GM21390 (cell line): ENCODE results near the gene GET3.
"Not testable (repeated sequence)": the region's sequence is repeated elsewhere in the genome, so short reads cannot be mapped to it uniquely, and the experiment has no call there.

ENCODE experiments used
- ATAC-seq: cut with Tn5 transposase; IDR thresholded peaks from one replicate; pipeline ENCODE4 v1.9.1; 2021; ENCODE audit not compliant: unreplicated experiment

Gene GET3

DNA sequence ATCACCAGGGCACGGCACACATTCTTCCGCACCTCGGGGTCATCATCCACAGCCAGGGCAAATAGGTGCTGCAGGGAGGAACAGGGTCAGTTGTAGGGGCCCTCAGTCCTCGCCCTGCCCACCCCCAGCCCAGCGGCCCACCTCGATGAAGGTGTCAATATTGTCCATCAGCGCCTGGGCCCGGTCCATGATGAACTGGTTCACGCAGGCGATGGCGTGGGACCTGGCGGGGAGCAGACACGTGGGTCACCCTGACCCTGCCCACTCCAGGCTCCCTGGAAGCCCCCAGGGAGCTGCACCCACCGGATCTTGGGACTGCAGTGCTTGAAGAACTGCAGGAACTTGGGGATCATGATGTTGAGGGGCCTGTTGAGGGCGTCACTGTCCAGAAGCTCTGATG is 22.2 kb upstream of the GET3 start:
- ATAC-seq: no peak

DNA sequence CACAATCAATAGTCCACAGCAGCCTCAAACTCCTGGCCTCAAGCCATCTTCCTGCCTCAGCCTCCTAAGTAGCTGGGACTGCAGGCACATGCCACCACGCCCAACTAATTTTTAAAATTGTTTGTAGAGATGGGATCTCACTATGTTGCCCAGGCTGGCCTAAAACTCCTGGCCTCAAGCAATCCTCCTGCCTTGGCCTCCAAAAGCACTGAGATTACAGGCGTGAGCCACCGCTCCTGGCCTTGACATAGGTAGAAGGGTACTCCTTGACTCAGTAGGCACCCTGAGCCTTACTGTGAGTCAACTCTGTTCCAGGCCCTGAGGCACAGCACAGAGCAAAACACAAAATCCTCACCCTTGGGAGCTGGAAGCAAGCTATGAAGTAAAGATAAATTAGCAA is 21.4 kb upstream of the GET3 start:
- no peak for ATAC-seq

DNA sequence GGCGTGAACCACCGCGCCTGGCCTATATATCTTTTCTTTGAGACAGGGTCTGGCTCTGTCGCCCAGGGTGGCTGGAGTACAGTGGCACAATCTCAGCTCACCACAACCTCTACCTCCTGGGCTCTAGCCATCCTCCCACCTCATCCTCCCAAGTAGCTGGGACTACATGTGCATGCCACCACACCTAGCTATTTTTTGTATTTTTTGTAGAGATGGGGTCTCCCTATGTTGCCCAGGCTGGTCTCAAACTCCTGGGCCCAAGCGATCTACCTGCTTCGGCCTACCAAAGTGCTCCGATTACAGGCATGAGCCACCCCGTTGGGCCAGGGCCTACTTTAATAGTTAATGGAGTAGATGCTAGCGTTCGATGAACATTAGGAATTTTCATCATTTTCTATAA is 17.0 kb upstream of the GET3 start:
- no peak for ATAC-seq

DNA sequence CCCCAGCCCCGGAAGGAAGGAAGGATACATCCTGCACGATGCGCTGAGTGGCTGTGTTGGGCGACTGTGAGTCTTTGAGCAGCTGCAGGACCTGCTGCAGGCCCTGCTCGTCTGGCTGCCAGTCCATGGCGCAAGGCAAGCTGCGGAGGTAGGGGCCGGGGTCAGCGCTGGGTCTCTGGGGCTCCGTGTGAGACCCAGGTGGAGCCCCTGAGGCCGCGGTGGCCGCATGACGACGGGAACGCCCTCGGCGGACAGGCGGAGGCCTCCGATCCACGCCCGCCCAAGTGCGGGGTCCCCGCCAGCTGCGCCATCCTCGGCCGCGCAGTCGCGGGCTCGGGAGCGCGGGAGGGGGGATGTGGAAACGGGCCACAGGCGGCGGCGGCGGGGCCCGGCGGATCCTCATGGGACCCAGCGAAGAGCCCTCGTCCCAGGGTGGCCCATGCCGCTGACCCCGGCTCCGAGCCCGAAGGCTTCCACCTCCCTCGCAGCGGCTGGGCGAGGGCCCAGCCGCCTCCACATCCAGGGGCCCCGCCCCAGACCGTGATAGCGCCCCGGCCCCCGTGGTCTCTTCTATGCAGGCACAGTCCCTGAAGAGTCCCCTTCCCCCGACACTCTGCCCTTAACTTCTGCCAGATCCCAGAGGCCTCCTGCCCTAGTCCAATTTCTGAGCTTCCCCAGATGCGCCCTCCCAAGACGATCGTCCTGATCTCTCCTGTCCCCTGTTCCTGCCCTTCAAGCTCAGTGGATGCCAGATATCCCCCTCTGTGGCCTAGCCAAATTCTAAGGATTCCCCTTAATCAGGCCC is 16.2 kb upstream of the GET3 start:
- ATAC-seq: no peak

DNA sequence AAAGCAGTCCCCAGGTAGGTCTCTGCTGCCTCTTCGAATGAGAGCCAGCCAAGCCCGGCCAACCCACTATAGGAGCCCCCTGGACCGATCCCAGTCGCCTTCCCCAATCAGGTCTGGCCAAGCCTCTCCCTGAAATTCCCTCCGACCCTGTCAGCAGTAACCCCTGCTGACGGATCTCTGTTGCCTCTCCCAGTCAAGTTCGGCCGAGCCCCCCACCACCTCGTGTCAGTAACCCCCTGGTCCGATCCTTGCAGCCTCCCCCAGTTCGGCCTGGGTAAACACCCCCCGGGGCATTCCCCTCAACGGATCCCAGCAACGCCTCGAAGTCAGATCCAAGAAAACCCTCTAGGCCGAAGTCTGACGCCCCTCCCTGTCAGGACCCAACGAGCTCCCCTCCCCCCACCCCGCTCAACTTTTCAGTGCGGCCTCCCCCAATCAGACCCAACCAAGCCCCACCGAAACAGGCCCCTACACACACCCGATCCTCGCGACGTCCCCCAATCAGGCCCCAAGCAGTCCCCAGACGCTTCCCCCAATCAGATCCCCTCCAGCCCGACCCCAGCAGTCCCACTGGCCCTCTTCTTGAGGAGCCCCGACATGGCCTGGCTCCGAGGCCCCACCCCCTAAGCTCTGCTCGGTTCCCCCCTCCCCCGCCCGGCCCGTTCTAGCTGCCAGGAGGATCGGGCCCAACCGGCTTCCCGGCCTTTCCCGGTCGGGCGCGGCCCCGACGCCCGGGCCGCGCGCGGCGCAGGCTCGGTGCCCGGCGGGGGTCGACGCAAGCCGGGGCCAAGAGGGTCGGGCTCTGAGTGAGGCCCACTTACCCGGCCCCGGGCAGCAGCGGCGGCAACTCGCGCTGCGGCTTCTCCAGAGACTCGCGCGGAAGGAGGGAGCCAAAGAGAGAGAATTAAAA is 15.4 kb upstream of the GET3 start:
- no peak for ATAC-seq

DNA sequence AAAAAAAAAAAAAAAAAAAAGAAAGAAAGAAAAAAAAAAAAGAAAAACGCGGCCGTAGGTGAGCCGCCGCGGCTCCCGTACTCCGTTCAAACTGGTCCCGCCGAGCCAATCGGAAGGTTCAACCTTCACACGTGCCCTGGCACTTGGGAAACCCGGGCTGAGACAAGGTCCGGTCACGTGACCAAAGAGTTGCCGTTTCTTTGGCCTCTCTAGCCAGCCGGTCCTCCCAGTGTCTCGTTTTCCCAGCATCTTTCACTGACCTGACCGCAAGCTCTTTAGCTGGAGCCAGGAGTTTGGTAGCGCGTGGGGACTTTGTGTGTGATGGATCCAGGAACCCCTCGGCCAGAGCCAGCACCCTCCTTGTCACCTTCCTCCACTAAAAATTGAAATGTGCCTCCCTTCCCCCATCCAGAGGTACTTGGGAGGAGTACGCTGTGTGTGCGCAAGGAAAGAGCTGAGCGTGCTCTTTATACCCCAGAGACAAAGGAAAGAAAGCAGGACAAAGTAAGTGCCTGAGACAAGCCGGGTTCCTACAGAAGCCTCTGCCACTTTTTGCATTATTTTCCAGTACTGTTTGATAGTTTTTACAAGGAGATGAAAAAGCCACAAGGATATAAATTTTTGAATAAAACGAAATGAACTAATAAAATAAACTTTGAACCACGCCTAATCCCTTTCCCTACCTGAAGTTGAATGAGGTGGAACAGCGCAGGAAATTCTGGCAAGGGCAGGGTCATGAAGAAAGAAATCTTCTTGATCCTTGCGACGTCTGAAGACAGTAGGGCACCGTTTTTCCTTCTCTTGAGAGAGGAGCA is 14.5 kb upstream of the GET3 start:
- peak; percentile 70 for ATAC-seq

DNA sequence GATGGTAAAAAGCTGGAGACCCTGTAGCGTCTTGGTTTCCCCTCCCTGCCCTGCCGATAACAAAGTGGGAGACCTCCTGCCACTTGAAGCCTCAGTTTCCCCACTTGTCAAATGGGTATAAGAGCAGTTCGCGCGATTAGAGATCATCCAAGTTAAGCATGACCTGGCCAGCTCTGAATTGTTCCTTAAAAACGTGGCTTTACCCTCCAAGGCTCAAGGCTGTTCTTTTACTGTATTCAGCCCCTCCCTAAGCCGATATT is 14.0 kb upstream of the GET3 start:
- ATAC-seq: no peak

DNA sequence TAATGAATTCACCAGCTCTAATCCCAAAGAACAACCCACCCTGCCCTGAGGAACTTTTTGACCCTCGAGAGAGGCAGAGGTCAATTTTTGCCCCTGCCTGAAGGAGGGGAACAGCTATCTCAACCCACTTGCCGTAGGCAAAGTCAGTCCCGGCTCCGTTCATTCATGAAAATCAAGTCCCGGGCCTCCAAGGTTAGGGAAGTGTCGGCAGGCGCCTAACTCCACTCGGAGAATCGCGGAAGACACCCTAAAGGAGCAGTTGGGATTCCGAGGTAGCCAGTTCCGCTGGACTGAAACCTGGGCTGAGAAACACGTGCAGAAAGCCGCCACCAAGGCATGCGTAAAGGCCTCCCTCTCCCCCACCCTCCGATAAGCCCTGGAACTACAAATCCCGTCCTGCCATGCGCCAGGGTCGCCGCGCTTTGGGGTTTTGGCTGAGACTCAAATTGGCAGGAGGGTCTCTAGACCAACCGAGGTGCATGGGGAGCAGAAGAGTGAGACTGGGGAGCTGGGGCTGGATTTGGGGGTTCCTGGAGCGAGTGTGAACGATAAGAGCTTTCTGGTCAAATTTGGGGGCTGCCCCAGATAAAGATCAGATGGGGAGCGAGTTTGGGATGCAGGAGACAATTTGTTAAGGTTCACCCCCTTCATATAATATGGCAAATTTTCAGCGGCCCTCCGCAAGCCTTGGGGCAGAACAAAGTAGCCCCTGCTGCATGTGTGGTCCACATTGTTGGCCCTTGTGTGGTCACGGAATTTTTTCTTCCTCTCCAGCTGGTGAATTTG is 13.5 kb upstream of the GET3 start, which contains the start of gene TNPO2:
Gene TNPO2 (minus strand): TSS at position 292 of the 786 bp plus-strand sequence. CDS start 2,955 bp downstream, outside the sequence.
- ATAC-seq: no peak

DNA sequence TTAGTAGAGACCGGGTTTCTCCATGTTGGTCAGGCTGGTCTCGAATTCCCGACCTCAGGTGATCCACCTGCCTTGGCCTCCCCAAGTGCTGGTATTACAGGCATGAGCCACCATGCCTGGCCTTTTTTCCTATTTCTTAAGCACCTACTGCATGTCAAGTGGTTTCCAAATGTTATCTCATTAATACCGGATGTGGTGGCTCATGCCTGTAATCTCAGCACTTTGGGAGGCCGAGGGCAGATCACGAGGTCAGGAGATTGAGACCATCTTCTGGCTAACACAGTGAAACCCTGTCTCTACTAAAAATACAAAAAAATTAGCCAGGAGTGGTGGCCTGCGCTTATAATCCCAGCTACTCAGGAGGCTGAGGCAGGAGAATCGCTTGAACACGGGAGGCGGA is 11.7 kb upstream of the GET3 start:
- not testable (repeated sequence) for ATAC-seq

DNA sequence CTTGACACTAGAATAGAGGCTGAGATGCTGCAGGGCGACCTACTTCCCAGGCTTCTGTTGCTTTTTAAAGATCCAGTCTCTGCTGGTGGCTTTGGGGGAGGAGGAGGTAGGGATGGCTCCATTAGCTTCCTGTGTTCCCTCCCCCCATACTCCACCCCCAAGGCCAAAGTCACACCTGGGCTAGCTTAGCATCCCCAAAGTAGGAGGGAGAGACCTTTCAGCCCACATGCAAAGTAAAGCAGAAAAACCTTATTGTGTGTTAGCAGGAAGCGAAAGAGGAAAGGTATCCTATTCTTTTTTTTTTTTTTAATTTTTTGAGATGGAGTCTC is 10.3 kb upstream of the GET3 start:
- ATAC-seq: no peak

DNA sequence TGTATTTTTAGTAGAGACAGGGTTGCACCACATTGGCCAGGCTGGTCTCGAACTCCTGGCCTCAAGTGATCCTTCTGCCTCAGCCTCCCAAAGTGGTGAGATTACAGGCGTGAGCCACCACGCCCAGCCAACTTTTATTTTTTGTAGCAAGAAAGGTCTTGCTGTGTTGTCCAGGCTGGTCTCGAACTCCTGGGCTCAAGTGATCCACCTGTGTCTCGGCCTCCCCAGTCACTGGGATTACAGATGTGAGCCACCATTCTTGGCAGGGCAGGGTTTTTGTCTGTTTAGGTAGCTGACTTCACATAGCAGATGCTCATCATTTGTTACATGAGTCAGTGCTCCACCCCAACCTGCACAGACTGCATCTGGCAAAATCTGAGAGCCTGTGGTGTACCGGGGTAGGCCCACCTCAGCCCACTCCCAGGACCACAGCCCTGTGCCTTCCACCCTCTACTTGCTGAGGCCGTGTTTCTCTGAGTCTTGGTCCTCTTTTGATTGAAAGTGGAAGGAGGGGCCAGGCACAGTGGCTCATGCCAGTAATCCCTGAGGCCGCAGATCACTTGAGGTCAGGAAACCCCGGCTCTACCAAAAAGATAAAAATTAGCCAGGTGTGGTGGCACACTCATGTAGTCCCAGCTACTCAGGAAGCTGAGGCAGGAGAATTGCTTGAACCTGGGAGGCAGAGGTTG is 9.4 kb upstream of the GET3 start:
- no peak for ATAC-seq

DNA sequence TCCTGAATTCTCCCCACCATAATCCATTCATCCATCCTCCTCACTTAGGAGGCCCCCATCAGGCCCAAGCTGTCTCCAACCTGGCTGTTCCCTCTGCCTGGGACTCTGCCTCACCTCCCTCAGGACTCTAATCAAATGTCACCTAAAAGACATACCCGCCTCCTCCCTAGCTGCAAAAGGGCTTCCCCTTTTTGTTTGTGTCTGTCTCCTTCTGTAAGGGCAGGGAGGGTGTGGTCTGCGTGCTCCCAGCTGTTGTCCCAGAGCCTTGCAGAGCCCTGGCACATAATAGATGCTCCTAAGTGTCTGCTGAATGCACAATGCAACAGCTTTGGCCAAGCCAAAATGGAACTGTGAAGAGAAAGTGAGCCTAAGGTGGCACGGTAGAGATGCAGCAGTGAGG is 7.2 kb upstream of the GET3 start:
- ATAC-seq: no peak

DNA sequence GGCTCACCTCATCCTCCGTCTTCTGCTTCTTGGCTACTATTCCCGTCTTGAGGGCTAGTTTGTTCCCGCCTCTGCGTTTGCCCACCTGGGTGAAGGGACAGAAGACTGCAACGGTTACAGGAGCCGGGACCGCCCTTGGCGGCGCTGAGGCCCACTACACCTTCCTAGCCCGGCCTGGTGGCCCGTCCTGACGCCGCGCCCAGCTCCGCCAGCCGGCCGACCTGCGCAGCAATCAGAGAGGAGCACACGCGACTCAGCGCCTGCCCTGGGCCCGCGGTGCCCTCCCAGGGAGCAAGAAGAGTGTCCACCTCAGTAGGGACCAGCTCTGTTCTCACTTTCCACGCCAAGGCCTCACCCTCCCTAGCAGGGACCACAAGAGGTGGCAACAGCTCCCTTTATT is 6.0 kb upstream of the GET3 start:
- no peak for ATAC-seq

DNA sequence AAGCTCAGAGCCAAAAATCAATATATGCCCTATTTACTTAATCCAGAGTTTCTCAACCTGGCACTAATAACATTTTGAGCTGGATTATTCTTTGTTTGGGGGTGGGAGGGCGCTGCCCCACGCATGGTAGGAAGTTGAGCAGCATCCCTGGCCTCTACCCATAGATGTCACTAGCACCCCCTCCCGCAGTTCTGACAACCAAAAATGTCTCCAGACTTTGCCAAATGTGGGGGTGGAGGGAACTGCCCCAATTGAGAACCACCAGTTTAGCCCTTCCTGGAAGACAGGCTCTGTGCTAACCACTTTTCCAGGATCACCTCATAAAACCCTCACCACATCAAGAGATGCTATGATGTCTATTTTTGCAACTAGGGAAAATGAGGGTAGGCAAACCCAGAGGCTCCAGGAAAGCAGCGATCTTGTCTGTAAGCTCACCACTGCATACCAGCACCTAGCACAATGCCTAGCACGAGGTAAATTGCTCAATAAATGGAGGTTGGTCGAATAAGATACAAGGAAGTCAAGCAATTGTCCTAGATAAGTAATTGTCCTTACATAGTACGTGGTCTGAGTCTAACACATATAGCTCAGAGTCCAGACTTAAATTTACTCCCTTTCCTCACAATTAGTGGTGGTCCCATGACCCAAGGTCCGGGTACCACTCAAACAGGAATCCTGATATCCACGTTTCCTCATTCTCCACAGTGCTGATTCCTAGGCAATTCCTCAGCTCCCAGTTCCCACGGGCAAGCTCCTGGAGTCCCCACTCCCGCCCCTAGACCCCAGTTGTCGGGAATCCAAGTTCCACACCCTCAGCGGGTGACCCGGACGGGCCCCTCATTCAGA is 3.7 kb upstream of the GET3 start:
- no peak for ATAC-seq

DNA sequence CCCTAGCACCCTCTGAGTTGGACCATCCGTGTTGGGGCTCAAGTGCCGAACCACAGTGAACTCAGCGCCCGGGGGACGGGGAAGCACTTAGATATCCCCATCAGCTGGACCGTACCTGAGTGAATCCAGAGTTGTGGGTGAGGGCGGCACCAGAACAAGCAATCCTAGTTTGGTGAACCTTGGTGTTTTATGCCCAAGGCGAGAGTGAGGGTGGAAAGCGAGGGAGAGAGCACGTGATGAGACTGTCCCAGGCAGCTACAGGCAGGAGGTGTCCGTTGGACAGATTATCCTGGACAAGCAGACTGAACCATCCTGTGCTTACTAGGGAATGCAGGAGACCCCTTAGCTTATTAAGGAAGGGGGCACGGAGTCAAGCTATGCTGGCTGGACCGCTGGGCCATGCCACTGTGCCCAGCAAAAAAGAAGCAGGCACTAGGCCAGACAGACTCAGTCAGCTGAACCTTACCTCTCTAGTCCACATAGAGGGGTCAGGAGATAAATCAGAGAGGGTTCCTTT is 596 bp downstream of the GET3 start:
- no peak for ATAC-seq

DNA sequence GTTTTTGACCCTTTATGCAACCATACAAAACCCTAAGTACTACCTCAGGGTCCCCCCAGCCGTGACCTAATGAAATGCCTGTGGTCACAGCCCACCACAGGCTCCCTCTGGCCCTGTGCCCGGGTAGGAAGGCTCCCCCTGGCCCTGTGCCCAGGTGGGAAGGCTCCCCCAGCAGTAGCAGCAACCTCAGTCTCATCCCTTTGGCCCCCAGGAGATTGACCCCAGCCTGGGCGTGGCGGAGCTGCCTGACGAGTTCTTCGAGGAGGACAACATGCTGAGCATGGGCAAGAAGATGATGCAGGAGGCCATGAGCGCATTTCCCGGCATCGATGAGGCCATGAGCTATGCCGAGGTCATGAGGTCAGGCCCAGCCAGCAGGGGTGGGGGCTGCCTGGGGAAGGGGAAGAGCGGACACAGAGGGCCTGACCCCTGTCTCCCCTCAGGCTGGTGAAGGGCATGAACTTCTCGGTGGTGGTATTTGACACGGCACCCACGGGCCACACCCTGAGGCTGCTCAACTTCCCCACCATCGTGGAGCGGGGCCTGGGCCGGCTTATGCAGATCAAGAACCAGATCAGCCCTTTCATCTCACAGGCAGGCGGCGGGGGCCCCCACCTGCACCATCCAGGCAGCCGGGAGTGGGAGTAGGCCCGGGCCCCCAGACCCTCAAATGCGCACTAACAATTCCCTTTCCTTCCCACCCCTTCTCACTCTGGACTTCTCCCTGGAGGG is 8.0 kb downstream of the GET3 start:
- no peak for ATAC-seq

DNA sequence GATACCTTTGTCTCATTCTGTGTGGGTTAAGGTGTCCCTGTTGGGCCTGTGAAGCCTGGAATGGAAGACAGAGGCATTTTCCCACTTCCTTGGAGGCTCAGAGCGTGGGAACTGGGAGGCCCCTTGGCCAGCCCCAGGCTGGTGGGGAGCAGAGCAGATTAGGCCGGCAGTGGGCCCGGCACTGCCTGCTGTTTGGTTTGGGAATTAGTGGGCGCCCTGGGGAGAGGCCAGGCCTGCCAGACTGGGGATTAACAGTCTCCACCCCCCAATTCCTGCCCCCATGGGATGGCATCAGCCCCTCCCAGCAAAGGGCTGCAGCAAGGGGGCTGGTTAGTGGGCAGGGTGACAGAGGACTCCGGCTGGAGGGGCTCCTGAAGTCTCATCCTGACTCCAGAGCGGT is 11.2 kb downstream of the GET3 start:
- ATAC-seq: no peak

DNA sequence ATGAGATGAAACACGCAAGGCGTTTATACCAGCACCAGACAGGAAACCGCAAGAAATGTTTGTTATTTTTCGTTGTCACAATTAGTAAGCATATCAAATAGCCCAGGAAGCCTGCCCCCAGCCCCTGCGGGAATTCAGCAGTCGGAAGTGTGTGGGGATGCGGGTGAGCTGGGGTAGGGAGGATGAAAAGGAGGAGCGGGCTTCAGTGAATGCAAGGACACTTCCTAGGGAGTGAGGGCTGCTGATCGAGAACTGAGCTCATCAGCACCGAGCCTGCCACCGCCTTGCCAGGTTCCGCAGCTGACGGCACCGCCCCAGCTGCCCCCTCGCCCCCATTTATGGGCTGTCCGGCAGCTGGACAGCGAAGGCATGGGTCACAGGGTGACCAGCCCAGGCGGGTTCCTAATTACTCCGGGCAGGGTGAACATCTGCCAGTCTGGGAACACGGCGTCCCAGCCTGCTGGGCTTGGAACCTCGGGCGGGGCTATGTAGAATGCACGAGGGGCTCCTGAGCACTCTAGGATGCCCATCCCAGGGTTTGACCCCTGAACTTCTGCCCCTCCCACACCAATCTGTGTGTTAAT is 12.7 kb downstream of the GET3 start:
- no peak for ATAC-seq
